ENCODE measurements around the gene IFIT2.
"Not testable (repeated sequence)": the region's sequence is repeated elsewhere in the genome, so short reads cannot be mapped to it uniquely, and the experiment has no call there.

IFIT2 gene

GRCh38 chr10:89280508-89280907, 21.3 kb upstream of the IFIT2 start:
- DNase-seq = no peak

- no peak for DNase-seq
These were observed 20.0 kb upstream of the IFIT2 start for GRCh38 chr10:89281606-89282395.

GRCh38 chr10:89283025-89283935, 18.6 kb upstream of the IFIT2 start:
- no peak for DNase-seq

- no peak for DNase-seq
These were observed 17.8 kb upstream of the IFIT2 start for GRCh38 chr10:89283936-89284475.

- DNase-seq = not testable (repeated sequence)
These were observed 17.1 kb upstream of the IFIT2 start for GRCh38 chr10:89284711-89285110.

- not testable (repeated sequence) for DNase-seq
These were observed 16.5 kb upstream of the IFIT2 start for GRCh38 chr10:89285303-89285702.

GRCh38 chr10:89294721-89295239, 7.1 kb upstream of the IFIT2 start:
- no peak for DNase-seq

- no peak for DNase-seq
These were observed 6.2 kb upstream of the IFIT2 start for GRCh38 chr10:89295597-89295996.

GRCh38 chr10:89296220-89296648, 5.6 kb upstream of the IFIT2 start:
- DNase-seq = no peak

GRCh38 chr10:89297356-89297755, 4.5 kb upstream of the IFIT2 start:
- DNase-seq = no peak

- DNase-seq = no peak
These were observed 4.1 kb upstream of the IFIT2 start for GRCh38 chr10:89297791-89298190.

GRCh38 chr10:89299031-89299430, 2.8 kb upstream of the IFIT2 start:
- DNase-seq = no peak

GRCh38 chr10:89301232-89301631, 614 bp upstream of the IFIT2 start:
- no peak for DNase-seq

GRCh38 chr10:89302625-89303024, 779 bp downstream of the IFIT2 start:
- DNase-seq = no peak

GRCh38 chr10:89303161-89303560, 1.3 kb downstream of the IFIT2 start:
- DNase-seq = no peak

- no peak for DNase-seq
These were observed 2.2 kb downstream of the IFIT2 start for GRCh38 chr10:89304026-89304425.

- DNase-seq = no peak
These were observed 2.6 kb downstream of the IFIT2 start for GRCh38 chr10:89304446-89304845.

- DNase-seq = no peak
These were observed 3.1 kb downstream of the IFIT2 start for GRCh38 chr10:89304925-89305324.

GRCh38 chr10:89305766-89306433, 4.1 kb downstream of the IFIT2 start:
- DNase-seq = no peak

GRCh38 chr10:89306434-89307268, 4.8 kb downstream of the IFIT2 start:
- no peak for DNase-seq

- no peak for DNase-seq
These were observed 5.4 kb downstream of the IFIT2 start for GRCh38 chr10:89307269-89307577.

- DNase-seq = no peak
These were observed 6.4 kb downstream of the IFIT2 start for GRCh38 chr10:89308266-89308665.

Measured in KG1 (cell line).